Muscle of arm (tissue), 12 donors: ENCODE data around the gene NOL9. TPM values are rescaled to one million over a fixed set of nuclear protein-coding genes. Genes with fewer than 3 reads are reported as not detected.
"Not testable (repeated sequence)": the region's sequence is repeated elsewhere in the genome, so short reads cannot be mapped to it uniquely, and the experiment has no call there.

Source experiments
- DNase-seq: peaks from one replicate; pipeline ENCODE4 v3.0.0-alpha.2; 2013
- polyA plus RNA-seq, 12 donors: library from polyadenylated mRNA; unstranded; fragments of 120-200 nt; gene quantifications; one replicate each; pipeline ENCODE4 v1.2.1, GENCODE V29; 2013; ENCODE audit not compliant: insufficient read length in 12 of 12

NOL9 gene
- polyA plus RNA-seq, 12 donors: 11.6 to 26.6 (median 17.1) TPM; not detected in 1

GRCh38 chr1:6574025-6574620 is 19.8 kb upstream of the NOL9 start:
- DNase-seq: no peak

GRCh38 chr1:6572653-6573383 is 18.5 kb upstream of the NOL9 start:
- no peak for DNase-seq

DNA sequence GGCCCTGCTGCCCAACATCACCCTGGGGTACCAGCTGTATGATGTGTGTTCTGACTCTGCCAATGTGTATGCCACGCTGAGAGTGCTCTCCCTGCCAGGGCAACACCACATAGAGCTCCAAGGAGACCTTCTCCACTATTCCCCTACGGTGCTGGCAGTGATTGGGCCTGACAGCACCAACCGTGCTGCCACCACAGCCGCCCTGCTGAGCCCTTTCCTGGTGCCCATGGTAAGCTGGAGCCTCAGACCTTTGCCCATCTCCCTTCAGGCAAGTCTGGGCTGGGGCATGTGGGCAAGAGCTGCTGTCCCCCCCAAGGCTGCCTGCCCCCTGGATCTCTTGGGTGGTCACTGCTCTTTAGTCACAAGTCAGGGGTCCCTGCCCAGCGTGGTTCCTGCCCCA is 16.7 kb upstream of the NOL9 start:
- no peak for DNase-seq

GRCh38 chr1:6570100-6570499 is 15.8 kb upstream of the NOL9 start:
- no peak for DNase-seq

GRCh38 chr1:6569033-6569432 is 14.7 kb upstream of the NOL9 start:
- no peak for DNase-seq

- DNase-seq: no peak
Observed at GRCh38 chr1:6560267-6560666, 6.0 kb upstream of the NOL9 start.

DNA sequence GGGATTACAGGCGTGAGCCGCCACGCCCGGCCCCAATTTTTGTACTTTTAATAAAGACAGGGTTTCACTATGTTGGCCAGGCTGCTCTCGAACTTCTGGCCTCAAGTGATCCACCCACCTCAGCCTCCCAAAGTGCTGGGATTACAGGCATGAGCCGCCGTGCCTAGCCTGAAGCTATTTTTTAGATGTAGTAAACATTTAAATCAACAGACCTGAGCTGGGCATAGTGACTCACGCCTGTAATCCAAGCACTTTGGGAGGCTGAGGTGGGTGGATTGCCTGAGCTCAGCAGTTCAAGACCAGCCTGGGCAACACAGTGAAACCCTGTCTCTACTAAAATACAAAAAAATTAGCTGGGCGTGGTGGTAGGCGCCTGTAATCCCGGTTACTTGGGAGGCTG is 4.8 kb upstream of the NOL9 start:
- DNase-seq: not testable (repeated sequence)

DNA sequence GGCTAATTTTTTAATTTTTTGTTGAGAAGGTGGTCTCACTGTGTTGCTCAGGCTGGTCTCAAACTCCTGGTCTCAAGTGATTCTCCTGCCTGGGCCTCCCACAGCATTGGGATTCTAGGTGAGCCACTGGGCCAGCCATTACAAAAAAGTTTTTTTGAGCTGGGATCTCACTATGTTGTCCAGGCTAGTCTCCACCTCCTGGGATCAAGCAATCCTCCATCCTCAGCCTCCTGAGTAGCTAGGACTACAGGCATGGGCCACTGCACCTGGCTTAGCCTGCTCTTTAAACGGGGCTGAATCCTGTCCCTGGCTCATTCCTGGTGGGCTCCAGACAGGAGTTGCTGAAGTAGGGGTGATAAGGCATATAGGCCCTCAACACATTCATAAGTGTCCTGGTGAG is 3.3 kb upstream of the NOL9 start:
- no peak for DNase-seq

DNA sequence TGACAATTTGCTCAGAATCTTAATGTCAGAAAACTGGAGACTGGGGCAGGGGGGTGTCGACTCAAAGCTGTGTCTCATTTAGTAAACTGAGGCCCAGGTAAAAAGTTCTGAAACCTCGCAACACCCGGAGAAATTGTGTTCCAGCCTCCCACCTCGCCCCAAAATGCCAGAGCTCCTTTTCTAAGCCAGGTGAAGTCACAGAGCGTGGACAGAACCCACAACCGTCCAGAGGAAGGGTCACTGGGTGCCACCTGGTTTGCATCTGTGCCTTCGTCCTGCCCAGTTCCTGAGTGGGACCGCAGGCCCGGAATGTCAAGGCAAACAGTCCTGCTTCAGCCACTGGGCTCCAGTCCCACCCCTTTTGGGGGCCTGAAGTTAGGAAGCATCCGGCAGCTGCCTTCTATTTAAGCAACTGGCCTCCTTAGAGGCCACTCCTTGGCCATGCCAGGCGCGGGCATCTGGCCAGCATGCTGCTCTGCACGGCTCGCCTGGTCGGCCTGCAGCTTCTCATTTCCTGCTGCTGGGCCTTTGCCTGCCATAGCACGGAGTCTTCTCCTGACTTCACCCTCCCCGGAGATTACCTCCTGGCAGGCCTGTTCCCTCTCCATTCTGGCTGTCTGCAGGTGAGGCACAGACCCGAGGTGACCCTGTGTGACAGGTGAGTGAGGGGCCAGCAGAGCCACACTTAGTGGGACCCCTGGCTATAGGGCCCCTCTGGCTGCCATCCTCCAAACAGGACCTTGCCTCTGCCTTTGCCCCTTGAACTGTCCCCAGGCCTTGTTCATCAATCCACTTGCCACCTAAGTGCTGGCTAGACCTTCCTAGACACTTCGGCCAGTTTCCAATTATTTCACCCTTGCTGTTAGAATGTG is 830 bp upstream of the NOL9 start, which contains the start of gene TAS1R1:
Gene TAS1R1, plus strand, starts transcription at position 401 of the 872 bp plus-strand sequence. Its CDS starts 67 bp downstream, at position 468.
- DNase-seq: peak; percentile 37

DNA sequence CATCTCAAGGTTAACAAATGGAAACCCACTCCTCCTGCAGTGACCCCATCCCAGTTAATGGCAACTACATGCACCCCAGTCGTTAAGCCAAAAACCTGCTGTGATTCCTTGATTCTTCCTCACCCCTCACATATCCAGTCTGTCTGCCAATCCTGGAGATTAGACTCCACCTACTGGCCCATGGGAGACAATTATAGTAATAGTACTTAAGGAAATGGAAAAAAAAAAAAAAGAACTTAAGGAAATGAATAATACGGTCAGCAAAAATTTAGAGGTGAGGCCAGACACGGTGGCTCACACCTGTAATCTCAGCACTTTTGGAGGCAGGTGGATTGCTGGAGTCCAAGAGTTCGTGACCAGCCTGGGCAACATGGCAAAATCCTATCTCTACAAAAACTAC is 7.0 kb downstream of the NOL9 start:
- DNase-seq: no peak

- DNase-seq: no peak
Observed at GRCh38 chr1:6546326-6546725, 8.0 kb downstream of the NOL9 start.

GRCh38 chr1:6545276-6546112 is 8.8 kb downstream of the NOL9 start:
- no peak for DNase-seq

- no peak for DNase-seq
Observed at GRCh38 chr1:6544831-6545230, 9.5 kb downstream of the NOL9 start.

- DNase-seq: no peak
Observed at GRCh38 chr1:6538956-6539355, 15.4 kb downstream of the NOL9 start.

DNA sequence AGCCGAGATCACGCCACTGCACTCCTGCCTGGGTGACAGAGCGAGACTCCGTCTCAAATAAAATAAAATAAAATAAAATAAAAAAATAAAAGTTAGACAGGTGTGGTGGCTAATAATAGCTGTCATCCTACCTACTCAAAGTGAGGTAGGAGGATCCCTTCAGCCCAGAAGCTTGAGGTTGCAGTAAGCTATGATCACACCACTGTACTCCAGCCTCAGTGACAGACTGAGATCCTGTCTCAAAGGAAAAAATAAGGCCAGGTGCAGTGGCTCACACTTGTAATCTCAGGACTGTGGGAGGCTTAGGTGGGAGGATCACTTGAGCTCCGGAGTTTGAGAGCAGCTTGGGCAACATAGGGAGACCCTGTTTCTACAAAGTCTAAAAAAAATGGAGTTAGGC is 18.0 kb downstream of the NOL9 start:
- DNase-seq: no peak

DNA sequence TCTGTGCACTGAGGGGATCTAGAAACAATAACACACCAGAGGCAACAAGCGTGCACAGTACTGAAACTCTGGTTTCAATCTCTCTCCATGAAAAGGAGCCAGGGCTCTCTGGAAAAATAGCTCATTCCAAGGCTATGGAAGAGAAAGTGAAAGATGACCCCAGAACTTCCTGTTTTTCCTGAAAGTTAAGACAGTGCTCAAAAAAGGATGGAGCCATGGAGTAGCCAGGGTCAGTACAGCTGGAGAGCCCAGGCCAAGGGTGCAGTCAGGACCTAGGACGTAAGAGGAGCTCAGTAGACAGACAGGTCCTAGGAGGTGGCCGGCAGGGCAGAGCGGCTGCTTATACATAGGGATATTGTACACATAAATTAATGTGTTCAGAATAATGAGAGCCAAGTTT is 19.1 kb downstream of the NOL9 start:
- DNase-seq: no peak

DNA sequence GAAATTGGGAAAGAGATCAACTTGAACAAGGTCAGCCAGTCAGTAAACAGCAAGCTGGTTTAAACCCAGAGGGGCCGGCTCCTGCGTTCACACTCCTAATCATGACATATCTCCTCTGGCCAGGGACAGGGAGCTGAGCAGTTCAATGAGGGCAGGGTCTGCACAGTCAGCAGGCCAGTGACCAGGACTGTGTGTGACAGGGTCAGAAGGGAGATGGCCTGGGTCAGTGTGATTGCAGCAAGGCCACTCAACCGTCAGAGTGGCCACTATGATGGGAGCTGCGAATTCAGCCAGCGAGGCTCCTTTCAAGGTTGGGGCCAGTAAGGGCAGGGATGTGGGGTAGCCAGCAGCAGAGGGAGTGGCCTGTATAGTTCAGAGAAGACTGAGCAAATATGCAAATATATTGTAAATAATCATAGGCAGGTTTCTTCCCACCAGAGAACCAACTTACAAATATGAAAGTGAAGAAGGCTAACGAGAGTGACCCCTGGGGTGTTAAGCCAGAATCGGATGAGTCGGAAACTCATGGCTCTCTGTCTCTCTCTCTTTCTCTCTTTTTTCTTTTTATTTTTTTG is 20.0 kb downstream of the NOL9 start:
- DNase-seq: no peak

GRCh38 chr1:6531996-6532395 is 22.3 kb downstream of the NOL9 start:
- DNase-seq: no peak

- no peak for DNase-seq
Observed at GRCh38 chr1:6530504-6531160, 23.7 kb downstream of the NOL9 start.

DNA sequence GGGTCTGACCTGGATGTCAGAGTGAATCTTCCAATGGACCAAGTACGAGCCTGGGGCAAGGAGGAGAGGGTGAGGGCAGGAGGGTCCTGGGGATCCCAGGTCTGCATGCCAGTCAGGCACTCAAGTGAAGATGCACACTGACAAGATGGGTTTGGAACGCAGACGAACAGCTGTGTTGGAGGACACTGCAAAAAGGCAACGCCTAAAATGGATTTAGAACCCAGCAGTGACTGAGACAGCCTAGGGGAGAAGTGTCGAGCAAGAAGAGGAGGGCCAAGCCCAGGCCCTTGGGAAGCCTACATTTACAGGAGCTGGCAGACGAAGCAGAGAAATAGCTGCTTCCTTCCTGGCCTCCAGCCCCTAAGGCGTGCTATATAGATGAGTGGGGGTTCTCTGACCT is 25.8 kb downstream of the NOL9 start:
- no peak for DNase-seq

- DNase-seq: no peak
Observed at GRCh38 chr1:6526316-6526715, 28.0 kb downstream of the NOL9 start.
